ENCODE data around the gene FOXA1.

FOXA1 gene

GRCh38 chr14:37617864-37618365, 22.9 kb upstream of the FOXA1 start:
- TF ChIP-seq ZFX (IDR thresholded peaks at IDR 0.05; ENCODE audit: borderline replicate concordance) (no peak), CTCF (IDR thresholded peaks at IDR 0.05) (no peak)
- 0 out of 2 replicates have a peak overlapping the region, but pooled peaks have one; percentile 12 for H3K27ac ChIP-seq

- TF ChIP-seq ZFX (IDR thresholded peaks at IDR 0.05; ENCODE audit: borderline replicate concordance) = no peak
- no peak for TF ChIP-seq CTCF (IDR thresholded peaks at IDR 0.05)
- H3K27ac ChIP-seq = peak overlapping the region; percentile 33; the same call in 1 of the 2 replicates
Observed at GRCh38 chr14:37616853-37617252, 21.8 kb upstream of the FOXA1 start.

GRCh38 chr14:37615582-37616289, 20.7 kb upstream of the FOXA1 start:
- peak overlapping the region; percentile 33; the same call in 1 of the 2 replicates for H3K27ac ChIP-seq
- TF ChIP-seq ZFX (IDR thresholded peaks at IDR 0.05; ENCODE audit: borderline replicate concordance) (no peak), CTCF (IDR thresholded peaks at IDR 0.05) (no peak)

- H3K27ac ChIP-seq = no peak overlapping the region
- no peak for TF ChIP-seq CTCF (IDR thresholded peaks at IDR 0.05)
- no peak for TF ChIP-seq ZFX (IDR thresholded peaks at IDR 0.05; ENCODE audit: borderline replicate concordance)
Observed at GRCh38 chr14:37610945-37611523, 16.0 kb upstream of the FOXA1 start.

GRCh38 chr14:37608649-37609048, 13.6 kb upstream of the FOXA1 start:
- no peak overlapping the region for H3K27ac ChIP-seq
- TF ChIP-seq ZFX (IDR thresholded peaks at IDR 0.05; ENCODE audit: borderline replicate concordance) (no peak), CTCF (IDR thresholded peaks at IDR 0.05) (no peak)

- TF ChIP-seq CTCF (IDR thresholded peaks at IDR 0.05) (no peak), ZFX (IDR thresholded peaks at IDR 0.05; ENCODE audit: borderline replicate concordance) (no peak)
- peak overlapping the region; percentile 5; the same call in 1 of the 2 replicates for H3K27ac ChIP-seq
Observed at GRCh38 chr14:37606678-37607077, 11.6 kb upstream of the FOXA1 start.

GRCh38 chr14:37603688-37604251, 8.7 kb upstream of the FOXA1 start:
- 0 out of 2 replicates have a peak overlapping the region, but pooled peaks have one; percentile 100 for H3K27ac ChIP-seq
- no peak for TF ChIP-seq CTCF (IDR thresholded peaks at IDR 0.05)
- no peak for TF ChIP-seq ZFX (IDR thresholded peaks at IDR 0.05; ENCODE audit: borderline replicate concordance)

All from 22Rv1 (cell line).